Uterus (tissue), 2 donors: ENCODE results near the gene EPB41L4A.

Experiments used
- POLR2A ChIP-seq, 2 donors: fragments of 450-650 bp; IDR thresholded peaks; one replicate each; pipeline ENCODE4 v1.6.1; 2016; ENCODE audit warnings: antibody characterized with exemption in 2 of 2, mild to moderate bottlenecking in 1 of 2, moderate library complexity in 1 of 2
- TF ChIP-seq, protein P1 (sequence below), 4 experiments: fragments of 200-600 bp in 2 of 4; fragments of 450-650 bp in 2 of 4; sonication (generic) in 2 of 4; IDR thresholded peaks; one replicate each; pipeline ENCODE4 v1.5.1; 2016 to 2019; ENCODE audit warnings: antibody characterized with exemption in 4 of 4, mild to moderate bottlenecking in 2 of 4, moderate library complexity in 1 of 4

DNA sequence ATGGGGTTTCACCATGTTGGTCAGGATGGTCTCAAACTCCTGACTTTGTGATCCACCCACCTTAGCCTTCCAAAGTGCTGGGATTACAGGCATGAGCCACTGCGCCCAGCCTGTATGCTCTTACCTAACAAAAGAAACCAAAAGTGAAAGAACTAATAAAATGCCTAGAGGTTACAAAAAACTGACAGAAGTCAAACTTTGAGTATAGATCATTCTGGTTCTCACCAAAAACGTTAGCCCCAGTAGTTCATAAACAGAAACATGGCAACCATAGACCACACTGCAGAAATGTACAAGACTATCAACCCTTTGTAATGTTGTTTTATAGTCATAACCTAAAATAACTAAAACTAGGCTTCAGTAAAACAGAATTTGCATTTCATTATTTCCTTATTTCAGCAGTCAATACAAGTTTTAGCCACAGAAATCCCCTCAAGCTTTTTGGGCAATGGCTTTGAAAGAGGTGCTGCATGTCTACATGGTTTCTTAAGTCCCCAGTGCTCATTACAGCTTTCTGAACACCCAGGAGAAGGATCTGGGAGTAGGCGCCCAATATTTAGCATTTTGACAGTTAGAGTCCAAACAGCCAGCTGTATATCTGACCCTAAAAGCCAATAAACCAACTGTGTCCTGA, 72.5 kb downstream of the EPB41L4A start:
- TF ChIP-seq, protein P1, sequence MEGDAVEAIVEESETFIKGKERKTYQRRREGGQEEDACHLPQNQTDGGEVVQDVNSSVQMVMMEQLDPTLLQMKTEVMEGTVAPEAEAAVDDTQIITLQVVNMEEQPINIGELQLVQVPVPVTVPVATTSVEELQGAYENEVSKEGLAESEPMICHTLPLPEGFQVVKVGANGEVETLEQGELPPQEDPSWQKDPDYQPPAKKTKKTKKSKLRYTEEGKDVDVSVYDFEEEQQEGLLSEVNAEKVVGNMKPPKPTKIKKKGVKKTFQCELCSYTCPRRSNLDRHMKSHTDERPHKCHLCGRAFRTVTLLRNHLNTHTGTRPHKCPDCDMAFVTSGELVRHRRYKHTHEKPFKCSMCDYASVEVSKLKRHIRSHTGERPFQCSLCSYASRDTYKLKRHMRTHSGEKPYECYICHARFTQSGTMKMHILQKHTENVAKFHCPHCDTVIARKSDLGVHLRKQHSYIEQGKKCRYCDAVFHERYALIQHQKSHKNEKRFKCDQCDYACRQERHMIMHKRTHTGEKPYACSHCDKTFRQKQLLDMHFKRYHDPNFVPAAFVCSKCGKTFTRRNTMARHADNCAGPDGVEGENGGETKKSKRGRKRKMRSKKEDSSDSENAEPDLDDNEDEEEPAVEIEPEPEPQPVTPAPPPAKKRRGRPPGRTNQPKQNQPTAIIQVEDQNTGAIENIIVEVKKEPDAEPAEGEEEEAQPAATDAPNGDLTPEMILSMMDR (IDR thresholded peaks at IDR 0.05), result no peak
- no peak for TF ChIP-seq POLR2A (IDR thresholded peaks at IDR 0.05)
